CD4-positive, alpha-beta T cell treated with Interleukin-12 subunit alpha and Interleukin-12 subunit beta, for 1 hour (primary cell): ENCODE measurements around the gene KIRREL3.

Experiments
- DNase-seq: peaks from one replicate; pipeline ENCODE4 v3.0.0-alpha.2; 2020

The KIRREL3 gene

GRCh38 chr11:126522152-126522551 lies 478.4 kb downstream of the KIRREL3 start:
- no peak for DNase-seq

GRCh38 chr11:126521196-126521595 lies 479.4 kb downstream of the KIRREL3 start:
- DNase-seq = no peak

- no peak for DNase-seq
Measured at GRCh38 chr11:126519764-126520734, 480.5 kb downstream of the KIRREL3 start.

GRCh38 chr11:126518972-126519690 lies 481.4 kb downstream of the KIRREL3 start:
- DNase-seq = no peak

DNA sequence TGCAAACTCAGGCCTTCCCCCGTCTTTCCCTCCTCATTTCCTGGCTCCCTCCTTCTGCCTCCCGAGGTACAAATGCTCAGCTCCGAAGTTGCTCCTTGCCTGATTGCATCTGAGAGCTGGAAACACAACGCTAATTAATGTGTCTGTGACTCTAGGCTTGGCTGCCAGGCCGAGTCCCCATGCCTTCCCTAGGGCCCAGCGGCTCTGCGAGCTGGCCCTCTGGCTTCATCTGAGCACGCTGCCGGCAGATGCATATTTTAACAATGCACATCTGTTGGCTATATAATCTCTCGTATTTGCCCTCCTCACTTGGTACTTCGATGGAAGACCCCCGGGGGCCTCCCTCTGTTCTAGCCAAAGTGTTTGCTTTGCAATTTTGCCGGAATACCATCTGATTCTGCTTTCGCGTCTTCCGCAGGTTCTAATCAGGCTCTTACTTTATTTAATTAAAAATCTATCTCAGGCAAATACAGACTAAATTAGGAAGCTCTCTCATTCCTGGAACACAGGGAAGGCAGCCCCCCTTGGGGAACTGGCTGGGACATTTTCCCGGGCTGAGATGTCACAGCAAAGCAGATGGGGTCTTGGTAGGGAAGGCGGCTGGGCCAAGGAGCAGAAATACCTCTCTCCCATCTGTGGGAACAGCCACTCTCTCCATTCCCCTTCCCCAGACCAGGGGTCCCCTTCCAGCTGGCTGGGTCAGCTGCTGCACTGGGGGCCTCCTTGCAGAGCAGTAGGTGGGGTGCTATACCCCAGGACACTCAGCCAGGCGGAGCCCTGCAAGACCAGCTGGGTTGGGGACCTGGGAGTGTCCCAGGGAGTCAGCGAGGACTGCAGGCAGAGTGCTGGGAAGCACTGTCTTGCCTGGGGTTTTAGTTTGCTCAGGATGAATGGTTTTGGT lies 482.2 kb downstream of the KIRREL3 start:
- no peak for DNase-seq

GRCh38 chr11:126515501-126515900 lies 485.1 kb downstream of the KIRREL3 start:
- no peak for DNase-seq

DNA sequence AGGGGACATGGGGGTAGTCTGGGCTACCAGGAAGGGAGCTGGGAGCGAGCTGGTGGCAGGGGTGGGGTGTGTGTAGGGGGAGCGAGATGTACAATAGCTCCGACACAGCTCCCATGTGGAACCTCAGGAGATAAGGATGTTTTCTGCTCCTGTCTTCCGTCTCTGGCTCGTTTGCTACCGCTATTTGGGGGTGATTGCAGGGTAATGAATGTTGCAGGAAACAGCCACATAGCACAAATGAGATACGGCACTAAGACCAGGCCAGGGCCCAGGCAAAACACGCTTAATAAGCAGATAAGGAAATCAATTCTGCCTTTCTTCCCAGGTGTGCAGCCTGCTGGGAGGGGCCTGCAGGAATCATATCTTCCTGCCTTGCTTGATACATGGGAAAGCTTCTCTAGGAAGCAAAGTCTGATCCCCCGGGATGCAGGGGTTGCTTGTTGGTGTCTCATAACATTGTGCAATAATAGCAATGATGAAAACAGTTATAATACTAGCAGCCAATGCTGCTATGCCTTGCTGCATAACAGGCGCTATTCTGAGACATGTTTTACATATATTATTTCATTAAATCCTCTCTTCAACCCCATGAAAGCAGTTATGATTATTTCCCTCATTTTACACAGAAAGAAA lies 486.4 kb downstream of the KIRREL3 start:
- DNase-seq = no peak

DNA sequence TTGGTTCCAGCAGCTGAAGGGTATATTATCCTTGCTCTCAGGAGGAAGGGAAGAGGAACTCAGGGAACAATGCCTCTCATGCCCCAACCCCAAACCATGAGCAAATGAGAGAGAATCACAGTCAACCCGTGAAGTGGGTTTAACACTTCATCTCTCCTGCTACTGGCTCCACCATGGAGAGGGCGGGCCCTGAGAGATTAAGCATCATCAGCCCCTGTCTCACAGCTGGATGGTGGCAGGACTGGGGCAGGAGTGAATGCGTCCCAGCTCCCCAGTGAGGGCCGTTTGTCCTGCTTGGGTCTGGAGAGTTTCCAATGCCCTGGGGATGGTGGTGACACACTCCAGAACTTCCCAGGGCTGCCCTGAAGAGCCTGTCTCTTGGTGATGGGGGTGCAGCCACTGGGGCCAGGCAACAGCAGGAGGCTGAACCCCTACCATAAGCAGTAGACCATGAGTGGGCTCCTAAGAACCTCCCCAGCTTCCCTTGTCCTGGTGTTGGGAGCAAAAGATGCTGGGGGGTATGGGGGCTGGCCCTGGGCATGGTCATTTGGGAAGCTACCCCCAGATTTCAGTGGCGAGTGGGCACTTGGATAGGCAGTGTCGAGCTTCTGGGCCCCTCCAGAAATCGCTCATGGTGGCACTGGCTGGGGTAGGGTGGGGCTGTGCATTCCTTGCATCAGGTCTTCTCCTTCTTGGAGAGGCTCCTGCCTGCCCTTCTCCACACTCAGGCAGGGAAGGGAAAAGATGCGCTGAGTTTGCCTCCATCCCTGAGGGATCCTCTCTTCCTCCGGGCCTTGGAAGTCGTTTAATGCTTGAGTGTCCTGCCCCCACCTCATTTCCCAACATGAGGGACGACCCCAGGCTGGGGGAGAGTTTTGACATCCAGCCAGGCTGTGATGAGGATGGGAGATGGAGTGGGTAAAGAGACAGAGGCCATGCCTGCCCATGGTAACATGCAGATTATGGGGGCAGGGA lies 487.5 kb downstream of the KIRREL3 start:
- no peak for DNase-seq

- no peak for DNase-seq
Measured at GRCh38 chr11:126512251-126512650, 488.3 kb downstream of the KIRREL3 start.

DNA sequence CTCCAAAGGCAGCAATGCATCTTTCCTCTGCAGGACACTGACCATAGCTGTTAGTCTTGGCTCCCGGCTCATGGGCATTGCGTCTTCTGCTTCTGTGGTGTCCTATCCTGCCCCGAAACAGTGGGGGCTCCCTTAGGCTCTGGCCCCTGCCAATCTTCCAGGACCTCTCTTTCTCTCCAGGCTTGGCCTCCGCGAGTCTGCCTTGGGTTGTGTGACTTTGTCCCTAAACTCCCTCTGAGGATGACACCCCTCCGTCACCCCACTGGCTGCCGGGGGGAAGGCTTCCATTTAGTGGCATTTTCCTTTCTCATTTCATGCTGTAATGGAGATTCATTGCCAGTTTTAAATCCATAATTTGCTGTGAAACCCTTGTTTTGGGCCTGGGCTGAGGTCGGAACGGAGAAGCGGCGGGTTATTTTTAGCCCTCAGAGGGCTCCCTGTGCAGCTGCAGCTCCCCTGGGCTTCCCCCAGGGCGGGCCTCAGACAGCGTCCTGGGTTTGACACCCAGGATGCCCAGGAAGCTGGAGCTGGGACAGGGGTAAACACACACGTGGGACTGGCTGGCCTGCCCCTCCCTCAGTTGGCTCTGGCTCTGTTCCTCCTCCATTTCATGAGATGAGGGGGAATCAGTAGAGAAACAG lies 489.0 kb downstream of the KIRREL3 start:
- DNase-seq = no peak

GRCh38 chr11:126510621-126511370 lies 489.8 kb downstream of the KIRREL3 start:
- DNase-seq = no peak

DNA sequence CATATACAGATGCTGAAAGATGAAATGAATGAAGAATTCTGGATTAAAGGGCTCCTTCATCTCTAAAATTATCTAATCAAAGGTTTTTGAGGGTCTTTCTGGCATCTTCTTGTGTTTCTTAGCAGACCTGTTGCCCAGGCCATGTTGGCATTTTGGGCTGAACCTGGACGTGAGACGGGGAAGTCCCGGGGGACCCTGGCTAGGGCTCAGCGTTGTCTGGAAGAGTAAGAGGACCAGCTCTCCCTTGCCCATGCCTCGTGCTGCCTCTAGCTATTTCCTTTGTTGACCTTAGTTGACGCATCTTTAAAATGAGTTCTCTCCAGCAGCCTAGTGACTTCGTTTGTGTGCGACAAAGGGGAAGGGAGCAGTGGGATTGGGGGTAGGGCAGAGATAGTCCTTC lies 492.9 kb downstream of the KIRREL3 start:
- DNase-seq = no peak

DNA sequence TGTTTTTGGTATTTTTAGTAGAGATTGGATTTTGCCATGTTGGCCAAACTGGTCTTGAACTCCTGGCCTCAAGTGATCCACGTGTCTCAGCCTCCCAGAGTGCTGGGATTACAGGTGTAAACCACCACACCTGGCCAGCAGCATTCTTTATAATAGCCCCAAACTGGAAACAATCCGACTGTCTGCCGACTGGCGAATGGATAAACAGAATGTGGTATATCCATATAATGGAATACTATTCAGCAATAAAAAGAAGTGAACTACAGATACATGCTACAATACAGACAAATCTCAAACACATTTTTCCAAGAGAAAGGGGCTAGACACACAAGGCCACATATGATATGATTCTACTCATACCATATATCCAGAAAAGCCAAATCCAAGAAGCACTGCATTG lies 493.8 kb downstream of the KIRREL3 start:
- no peak for DNase-seq

DNA sequence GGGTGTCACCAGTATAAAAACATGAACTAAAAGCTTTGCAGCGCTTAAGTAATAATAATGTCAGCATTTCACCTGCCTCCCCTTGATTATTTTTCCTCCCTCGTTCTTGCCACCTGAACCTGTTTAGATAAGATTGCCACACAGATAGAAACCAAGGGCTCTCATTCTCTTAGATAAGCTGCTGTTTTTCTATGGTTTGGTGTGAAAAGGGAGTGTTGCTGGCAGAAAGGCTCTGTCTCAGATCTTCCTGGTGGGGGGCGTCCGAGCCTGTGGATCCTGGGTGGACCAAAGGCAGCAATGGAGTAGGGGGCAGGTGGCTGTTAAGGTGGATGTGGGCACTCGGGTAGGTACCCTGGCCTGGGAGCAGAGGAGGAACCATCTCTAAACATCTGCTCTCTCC lies 497.6 kb downstream of the KIRREL3 start:
- no peak for DNase-seq

DNA sequence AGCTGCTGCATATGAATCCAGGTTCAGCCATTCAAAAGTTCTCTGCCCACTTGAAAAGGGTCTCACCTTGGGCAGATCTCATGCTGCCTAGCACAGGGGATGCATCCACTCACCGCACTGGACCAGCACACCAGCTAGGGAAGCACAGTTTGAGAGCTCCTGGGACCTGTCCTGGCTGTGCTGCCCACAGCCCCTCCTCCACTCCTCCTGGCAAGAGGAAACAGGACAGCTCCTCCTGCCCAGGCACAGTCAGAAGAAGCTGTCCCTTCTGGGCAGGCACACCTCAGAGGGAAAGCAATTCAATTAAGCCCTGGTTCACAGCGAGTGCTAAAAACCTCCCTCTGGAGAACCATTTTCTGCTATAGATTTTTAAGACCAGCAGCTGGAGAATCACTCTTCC lies 498.4 kb downstream of the KIRREL3 start:
- DNase-seq = no peak

- no peak for DNase-seq
Measured at GRCh38 chr11:126501641-126502040, 498.9 kb downstream of the KIRREL3 start.

DNA sequence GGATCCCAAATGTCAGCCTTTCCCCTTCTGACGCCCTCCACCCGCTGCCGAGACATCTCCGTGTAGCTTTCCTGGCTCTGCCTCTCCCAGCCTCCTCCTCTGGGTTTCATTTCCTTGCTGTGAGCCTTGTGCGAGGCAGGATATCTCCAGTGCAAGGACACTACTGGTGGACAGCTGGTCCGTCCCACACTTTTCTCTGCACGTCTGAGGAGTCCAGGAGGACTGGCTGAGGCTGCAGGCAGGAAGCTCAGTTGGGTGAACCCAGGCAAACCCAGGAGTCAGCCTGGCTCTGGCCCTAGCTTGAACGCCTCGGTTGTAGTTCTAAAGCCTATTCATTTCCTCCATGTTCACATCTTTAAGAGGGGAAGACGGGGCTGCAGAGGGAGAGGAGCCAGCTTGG lies 499.6 kb downstream of the KIRREL3 start:
- DNase-seq = no peak

GRCh38 chr11:126499131-126499752 lies 501.3 kb downstream of the KIRREL3 start:
- no peak for DNase-seq

GRCh38 chr11:126498281-126498680 lies 502.3 kb downstream of the KIRREL3 start:
- no peak for DNase-seq
